HG02852 (cell line): ENCODE measurements around the gene NT5C3B.
"Not testable (repeated sequence)": the region's sequence is repeated elsewhere in the genome, so short reads cannot be mapped to it uniquely, and the experiment has no call there.

Experiments
- ATAC-seq: cut with Tn5 transposase; IDR thresholded peaks from one replicate; pipeline ENCODE4 v1.9.1; 2021; ENCODE audit warnings: mild to moderate bottlenecking, moderate library complexity; ENCODE audit not compliant: unreplicated experiment

The NT5C3B gene

GRCh38 chr17:41785859-41786226 lies 50.2 kb downstream of the NT5C3B start:
- no peak for ATAC-seq

GRCh38 chr17:41785091-41785858 lies 50.8 kb downstream of the NT5C3B start:
- ATAC-seq: no peak

DNA sequence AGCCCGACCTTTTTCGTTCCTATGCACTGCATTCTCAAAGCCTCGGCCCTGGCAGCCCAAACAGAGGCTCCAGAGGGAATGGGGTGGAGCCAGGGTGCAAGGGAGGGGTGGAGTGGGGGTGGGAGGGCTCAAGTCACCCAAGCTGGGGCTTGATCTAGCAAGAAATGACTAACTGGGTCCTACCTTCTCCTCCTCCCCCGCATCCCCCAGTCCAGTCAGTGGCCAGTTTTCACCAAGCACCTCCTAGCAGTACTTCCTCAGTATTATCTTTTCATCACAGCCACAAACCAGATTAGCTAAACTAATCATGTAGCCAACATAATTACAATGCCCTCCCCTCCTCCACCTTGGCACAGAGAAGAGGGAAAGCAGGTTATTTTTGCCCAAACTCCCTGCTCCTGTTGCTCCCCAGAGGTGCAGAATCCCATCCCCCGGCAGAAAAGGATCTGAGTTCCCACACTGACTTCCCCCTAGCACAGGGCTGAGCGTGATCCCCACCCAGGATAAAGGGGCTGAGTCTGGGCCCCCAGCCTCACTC lies 51.8 kb downstream of the NT5C3B start:
- no peak for ATAC-seq

DNA sequence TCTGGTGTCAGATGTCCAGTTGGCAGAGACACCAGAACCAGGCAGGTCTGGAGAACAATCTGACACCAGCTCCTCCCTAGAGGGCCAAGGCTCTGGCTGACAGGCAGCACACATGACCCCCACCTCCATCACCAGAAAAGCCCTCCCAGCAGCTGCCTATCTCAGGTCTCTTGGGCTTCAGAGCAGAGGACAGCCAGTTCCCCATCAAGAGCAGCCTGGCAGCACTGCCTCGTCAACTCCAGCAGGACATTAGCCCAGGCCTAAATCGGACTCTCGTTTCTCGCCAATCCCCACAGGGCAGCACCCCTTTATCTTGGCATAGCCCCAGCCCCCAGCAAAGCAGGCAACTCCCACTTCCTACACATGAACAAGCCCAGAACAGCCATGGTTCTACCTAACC lies 53.9 kb downstream of the NT5C3B start:
- no peak for ATAC-seq

- no peak for ATAC-seq
Observed at GRCh38 chr17:41781404-41782110, 54.5 kb downstream of the NT5C3B start.

DNA sequence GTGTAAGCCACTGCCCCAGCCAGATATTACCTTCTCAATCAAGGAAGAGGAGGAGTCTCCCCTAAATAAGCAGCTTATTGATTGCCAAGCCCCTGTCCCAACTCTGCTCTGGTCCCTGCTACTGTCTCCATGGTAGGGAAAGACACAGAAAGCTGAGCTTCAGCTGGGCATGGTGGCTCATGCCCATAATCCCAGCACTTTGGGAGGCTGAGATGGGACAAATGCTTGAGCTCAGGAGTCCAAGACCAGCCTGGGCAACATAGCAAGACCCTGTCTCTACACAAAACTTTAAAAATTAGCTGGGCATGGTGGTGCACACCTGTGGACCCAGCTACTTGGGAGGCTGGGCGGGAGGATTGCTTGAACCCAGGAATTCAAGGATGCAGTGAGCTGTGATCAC lies 56.1 kb downstream of the NT5C3B start:
- ATAC-seq: no peak

GRCh38 chr17:41777574-41778188 lies 58.4 kb downstream of the NT5C3B start:
- ATAC-seq: no peak

GRCh38 chr17:41777157-41777573 lies 58.9 kb downstream of the NT5C3B start:
- ATAC-seq: no peak

DNA sequence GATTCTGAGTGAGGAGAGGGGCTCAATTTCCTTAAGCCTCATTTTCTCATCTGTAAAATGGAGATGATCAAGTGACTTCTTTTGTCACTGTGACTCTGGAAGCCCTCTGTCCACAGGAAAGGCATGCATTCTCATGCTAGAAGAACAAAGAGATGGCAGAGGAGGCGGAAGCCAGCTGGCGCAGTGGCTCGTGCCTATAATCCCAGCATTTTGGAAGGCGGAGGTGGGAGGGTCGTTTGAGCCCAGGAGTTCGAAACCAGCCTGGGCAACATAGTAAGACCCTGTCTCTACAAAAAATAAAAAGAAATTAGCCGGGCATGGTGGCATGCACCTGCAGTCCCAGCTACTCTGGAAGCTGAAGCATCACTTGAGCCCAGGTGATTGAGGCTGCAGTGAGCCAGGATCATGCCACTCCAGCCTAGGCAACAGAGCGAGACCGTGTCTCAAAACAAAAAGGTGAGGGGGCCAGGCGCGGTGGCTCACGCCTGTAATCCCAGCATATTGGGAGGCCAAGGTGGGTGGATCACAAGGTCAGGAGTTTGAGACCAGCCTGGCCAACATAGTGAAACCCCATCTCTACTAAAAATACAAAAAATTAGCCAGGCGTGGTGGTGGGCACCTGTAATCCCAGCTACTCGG lies 59.7 kb downstream of the NT5C3B start:
- ATAC-seq: not testable (repeated sequence)

GRCh38 chr17:41775394-41776226 lies 60.4 kb downstream of the NT5C3B start:
- no peak for ATAC-seq
